Middle frontal gyrus (tissue), 1 donor: ENCODE results near the gene ADAMTSL1.

Experiments used
- DNase-seq: peaks from one replicate; pipeline ENCODE4 v3.0.0-alpha.2; 2015; ENCODE audit warnings: low spot score; ENCODE audit errors: extremely low spot score

The ADAMTSL1 gene

DNA sequence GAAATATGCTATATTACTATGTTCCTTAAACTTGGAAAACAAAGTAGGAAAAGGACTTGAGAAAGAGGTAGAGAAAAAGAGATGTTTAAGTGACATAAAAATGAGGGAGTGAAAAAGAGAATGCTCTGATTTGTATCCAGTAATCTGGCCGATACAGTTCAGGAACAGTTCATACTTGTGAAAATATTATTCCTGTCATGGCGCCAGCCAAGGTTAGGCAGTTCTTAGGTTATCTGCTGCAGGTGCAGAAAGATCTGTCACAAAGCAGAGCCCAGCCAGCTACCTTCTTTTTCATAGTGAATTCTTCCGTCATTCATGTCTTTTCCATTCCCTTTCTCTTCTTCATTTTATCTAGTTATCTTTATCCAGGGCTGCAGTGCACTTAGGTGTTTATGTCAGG, 256.3 kb downstream of the ADAMTSL1 start:
- DNase-seq, result no peak

DNA sequence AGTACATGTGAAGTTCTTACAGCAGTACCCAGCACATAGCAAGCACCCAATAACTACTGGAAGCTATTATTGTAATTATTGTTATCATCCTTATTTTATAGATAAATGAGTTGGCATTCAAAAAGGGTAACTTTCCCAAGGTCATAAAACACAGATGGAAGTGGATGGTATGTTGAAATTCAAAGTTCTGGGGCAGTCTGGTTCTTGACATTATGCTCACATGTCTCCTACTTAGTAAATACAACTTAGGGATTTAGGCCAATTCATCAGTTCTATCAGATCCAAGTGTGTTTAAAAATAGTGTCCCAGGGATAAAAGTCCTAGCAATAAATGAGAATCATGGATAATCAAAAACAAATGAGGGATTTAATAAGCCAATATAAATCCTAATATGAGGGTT, 265.2 kb downstream of the ADAMTSL1 start:
- no peak for DNase-seq

DNA sequence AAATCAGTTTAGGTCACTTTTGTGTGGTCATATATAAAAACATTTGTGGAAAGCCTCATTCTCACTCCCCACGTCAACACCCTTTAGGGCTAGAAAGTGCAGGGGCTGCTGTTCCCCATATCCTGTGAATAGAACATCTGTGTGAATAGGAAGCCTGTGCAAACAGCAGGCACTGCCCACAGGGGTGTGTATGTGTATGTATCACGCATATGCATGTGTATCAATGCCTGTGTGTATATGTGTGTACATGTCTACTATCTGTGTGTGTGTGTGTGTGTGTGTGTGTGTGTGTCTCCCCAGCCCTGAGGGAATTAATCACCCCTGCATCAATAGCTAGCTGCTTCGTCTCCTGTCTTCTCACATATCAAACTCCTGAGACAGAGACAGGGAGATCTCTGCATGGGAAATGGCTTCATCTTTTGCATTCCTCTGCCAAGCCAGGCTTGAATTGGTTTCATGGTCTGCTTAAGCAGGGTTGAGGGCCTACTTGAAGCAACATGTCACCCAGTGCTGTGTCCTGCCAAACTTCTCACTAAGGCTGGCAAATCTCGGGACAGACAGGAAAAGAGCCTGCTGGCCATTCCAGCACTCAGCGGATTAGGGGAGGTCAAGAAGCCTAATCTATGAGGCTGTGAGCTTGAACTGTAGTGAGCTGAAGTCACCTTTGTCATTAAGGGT, 265.8 kb downstream of the ADAMTSL1 start:
- DNase-seq, result no peak

GRCh38 chr9:18741359-18741758, 267.4 kb downstream of the ADAMTSL1 start:
- no peak for DNase-seq

- DNase-seq, result no peak
Observed at GRCh38 chr9:18741945-18742344, 268.0 kb downstream of the ADAMTSL1 start.

DNA sequence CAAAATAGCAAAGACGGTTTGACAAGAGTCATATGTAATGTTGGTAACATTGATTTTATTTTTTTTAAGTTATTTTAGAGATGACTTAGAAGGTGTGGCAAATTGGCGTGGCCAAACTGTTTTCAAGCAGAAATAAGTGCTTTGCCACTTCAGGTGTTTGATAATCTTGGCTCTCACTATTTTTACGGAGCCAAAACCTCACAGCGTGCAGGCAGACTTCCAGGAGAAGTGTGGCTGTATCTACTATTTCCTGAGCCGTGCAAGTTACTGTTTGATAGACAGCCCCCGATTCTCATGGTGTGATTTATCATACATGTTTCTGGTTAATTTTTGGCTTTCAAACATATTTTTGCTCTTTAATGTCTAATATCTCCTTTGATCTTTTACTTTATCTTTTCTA, 269.5 kb downstream of the ADAMTSL1 start:
- DNase-seq, result no peak

DNA sequence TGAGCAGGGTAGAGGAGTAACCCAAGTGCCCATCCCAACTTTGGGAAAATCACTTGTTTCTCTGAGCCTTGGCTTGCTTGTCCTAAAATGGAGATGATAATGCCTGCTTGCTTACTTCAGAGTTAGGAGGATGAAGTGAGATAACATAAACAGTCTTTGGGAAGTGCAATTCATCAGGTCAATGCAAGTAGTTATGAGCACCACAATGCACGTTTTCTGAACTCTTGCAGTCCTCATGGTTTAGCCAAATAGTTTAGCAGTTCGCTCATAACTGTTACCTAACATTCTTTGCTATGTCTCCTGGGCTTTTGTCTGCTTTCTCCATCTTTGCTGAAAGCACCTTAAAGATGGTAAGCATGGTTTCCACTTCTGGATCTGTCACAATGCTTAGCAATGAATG, 270.0 kb downstream of the ADAMTSL1 start:
- no peak for DNase-seq

DNA sequence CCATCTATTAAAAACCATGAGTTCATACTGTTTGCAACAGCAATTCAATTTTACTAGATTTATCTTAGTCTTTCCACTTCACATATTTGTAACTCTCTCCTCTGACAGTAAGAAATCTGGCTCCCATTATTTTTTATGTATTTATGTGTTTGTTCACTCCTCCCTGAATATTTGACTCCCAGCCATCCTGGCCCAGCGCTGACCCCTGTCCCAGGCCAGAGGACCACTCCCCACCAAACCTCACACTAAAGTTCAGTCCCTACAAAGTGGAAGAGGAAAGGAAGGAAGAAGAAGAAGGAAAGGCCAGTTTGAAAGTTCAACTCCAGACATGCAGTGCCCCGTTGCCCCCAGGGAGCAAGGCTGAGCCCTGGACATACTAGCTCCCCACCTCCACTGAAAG, 271.8 kb downstream of the ADAMTSL1 start:
- DNase-seq, result no peak

- DNase-seq, result no peak
Observed at GRCh38 chr9:18746631-18747030, 272.7 kb downstream of the ADAMTSL1 start.

DNA sequence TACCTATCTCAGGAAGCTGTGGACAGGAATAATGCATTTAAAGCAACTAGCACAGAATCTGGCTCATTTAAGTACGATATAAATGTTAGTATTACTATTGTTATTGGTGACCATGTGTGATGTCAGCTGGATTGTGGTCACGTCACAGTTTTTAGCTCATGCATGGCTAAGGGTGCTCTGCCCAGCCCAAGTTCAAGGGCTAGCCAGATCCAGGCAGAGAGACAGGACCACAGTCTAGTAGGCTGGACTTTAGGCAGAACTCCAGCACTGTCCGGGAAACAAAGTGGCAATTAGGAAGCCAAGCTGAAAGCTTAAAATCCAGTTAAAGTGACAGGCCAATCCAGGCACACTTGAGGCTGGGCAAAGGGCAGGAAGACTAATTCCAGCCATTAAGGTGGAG, 273.6 kb downstream of the ADAMTSL1 start:
- DNase-seq, result no peak

DNA sequence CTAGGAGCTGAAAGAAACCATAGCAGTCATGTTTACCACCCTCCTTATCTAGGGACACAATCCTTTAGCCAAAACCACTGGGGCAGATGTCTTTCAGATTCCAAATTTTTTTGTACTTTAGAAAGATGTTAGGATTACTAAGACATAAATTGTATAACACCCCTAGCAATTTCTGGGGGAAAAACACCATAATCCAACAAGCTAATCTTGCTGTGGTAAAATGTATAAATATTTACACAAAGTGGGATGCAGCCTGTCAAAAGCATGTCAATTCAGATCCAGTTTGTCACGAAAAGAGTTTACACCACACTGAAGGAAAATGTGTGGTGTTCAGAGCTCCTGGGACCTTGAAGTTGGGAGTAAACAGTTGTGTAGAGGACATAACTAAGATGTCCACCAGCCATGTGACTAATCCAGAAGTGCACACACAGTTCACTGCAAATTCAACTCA, 274.3 kb downstream of the ADAMTSL1 start:
- DNase-seq, result no peak

DNA sequence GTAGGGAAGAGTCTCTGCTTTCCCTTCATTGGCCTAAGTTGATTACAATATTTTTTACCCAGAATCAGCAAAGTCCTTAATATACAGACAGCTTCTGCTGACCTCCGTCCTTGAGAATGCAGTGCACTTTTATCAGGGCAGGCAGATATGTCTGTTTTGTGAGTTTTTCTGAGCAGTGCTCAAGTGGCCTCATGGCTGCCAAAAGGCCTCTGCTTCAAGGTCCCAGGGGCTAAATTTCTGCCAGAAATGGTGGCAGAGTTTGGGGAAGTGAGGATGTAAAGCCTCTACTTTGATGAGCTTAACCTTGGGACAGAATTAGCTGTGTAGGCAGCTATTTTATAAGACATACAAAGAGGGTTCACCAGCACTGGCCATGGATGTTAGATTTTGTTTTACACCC, 275.8 kb downstream of the ADAMTSL1 start:
- no peak for DNase-seq

GRCh38 chr9:18753904-18754303, 280.0 kb downstream of the ADAMTSL1 start:
- no peak for DNase-seq

DNA sequence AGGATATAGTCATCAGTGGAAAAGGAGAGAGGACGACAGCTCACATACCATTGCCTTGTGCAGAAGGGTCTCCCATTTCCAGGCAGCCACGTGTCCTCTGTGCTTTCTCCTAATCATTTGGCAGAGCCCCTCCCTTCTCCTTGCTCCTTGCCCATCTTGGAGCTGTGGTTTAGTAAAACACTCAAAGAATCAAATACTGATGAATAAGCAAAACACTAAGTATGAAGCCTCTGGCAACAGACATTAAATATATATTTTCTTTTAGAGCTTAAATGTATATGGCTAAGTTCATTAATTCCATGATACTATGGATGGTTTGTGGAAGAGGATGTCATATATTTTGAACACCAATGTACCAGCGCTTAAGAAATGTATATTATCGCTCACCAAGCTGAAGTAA, 280.6 kb downstream of the ADAMTSL1 start:
- DNase-seq, result no peak

DNA sequence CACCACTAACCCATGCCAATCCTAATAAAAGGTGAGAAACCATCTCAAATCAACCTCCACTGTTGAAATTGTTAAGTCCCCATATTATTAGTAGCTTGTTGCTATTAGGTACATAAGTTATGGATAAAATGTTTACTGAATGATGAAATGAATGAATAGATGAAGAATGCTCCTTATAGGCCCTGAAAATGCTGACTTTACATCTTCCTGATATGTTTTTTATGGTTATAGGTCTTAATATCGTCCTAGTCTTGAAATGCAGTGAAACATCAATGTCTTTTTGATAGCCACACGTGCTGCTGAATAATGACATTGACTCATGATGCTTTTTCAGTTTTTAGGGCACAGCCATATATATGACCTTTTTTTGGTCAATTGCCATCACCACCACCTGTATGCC, 281.3 kb downstream of the ADAMTSL1 start:
- DNase-seq, result no peak

GRCh38 chr9:18756712-18757125, 282.8 kb downstream of the ADAMTSL1 start:
- DNase-seq, result no peak

GRCh38 chr9:18759827-18760226, 285.9 kb downstream of the ADAMTSL1 start:
- no peak for DNase-seq

GRCh38 chr9:18761742-18762300, 287.9 kb downstream of the ADAMTSL1 start:
- DNase-seq, result no peak

DNA sequence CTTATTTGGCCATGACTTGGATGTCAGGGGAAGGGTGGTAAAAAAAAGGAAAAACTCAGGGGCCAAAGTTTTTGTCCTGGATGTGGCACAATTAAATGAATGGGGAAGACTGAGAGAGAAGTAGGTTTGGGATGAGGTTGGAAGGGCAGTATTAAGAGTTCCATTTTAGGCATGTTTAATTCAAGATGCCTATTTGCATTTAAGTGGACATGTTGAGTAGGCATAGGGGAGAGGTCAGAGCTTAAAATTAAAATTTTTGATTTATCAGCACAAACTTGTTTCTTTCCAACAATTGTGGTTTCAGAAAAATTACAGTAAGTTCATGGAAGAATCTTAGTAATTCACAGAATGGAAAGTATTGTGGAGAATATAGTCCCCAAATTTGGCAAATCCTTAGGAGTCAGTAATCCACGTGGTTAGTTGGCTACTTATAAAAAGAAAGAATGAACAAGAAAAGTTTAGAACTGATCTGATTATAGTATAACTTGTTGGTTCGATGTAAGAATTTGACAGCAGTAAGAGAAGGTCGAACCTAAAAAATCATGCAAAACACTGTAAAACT, 293.1 kb downstream of the ADAMTSL1 start:
- no peak for DNase-seq

DNA sequence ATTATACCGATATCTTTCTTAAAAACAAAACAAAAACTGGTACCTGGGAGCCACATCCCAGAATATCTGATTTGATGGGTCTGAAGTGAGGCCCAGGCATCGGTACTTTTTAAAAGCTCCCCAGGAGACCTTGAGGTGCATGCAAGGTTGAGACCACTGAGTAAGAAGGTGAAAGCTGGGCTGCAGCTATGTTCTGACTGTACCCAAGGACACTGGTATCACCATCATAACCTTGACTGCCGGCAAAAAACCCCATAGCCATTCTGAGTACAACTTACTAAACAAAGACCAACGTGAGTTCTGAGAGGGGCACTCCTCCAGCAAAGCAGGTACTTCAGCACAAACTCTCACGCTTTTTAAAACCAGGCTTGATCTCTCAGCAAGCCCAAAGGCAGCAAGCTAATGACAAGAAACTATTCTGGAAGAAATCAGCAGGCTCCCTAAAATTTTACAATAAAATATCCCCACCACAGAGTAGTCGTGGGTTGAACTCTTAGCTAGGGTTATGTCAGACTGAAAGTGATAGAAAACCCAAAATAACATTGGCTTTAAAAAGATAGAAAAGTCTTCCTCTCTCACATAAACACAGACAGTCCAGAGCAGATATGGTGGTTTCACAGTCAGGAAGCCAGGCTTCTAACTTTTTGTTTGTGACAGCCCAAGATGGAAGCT, 295.1 kb downstream of the ADAMTSL1 start:
- DNase-seq, result no peak

GRCh38 chr9:18770131-18770908, 296.4 kb downstream of the ADAMTSL1 start:
- DNase-seq, result no peak

- DNase-seq, result no peak
Observed at GRCh38 chr9:18771011-18771410, 297.1 kb downstream of the ADAMTSL1 start.
